Bronchial smooth muscle cell (primary cell): ENCODE data around the gene GOLGA8H. TPM values are rescaled to one million over a fixed set of nuclear protein-coding genes. Genes with fewer than 3 reads are reported as not detected.

Source experiments
- total RNA-seq: library from RNA; depleted of rRNA; stranded (reverse); fragments of >200 nt; gene quantifications from 2 replicates; pipeline ENCODE4 v1.2.1, GENCODE V29; 2014

The GOLGA8H gene
- total RNA-seq, result 0.16 and 0.17 TPM in 2 replicates

GRCh38 chr15:30603796-30604195, at the start of gene GOLGA8H:
Gene GOLGA8H, plus strand, starts transcription at chr15:30604028. Its CDS starts 98 bp downstream, at chr15:30604126.

GRCh38 chr15:30625436-30626193, 21.8 kb downstream of the GOLGA8H start, which contains the start of gene ARHGAP11B:
Gene ARHGAP11B, plus strand, starts transcription at chr15:30626128.

Other genes with a start within 250 kb of the GOLGA8H start
- gene CHRFAM7A, start 210.5 kb upstream of the GOLGA8H start, total RNA-seq, result 0.32 and 0.69 TPM in 2 replicates
- 2.7 TPM in 2 replicates for gene GOLGA8R, start 189.8 kb upstream of the GOLGA8H start, total RNA-seq
- gene GOLGA8Q, start 52.0 kb upstream of the GOLGA8H start, total RNA-seq, result 2.8 and 4.1 TPM in 2 replicates